ENCODE measurements around the gene PAQR8.

PAQR8 gene

DNA sequence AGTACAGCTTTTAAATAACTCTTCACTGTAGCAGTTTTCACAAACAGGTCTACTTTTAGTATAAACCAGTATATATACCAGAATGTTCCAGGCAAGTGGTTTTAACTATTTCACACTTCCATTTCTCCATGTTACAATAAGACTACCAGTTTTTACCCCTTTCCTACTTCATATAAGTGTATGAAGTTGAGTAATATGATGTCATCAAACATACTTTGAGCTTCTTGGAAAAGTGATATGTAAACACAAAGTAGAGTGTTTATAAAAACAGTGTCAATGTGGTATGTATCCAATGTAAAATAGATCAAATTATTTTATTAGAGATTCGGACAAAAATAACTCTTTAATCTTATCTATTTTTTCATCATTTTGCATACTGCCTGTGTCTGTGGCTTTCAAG is 2.5 kb upstream of the PAQR8 start:
- no peak overlapping the region; the same call in 1 of the 2 replicates for H3K27ac ChIP-seq (ENCODE audit: low read length)
- no peaks in the 10 kb centered on the region; the same call in 1 of the 2 replicates for H3F3A ChIP-seq (ENCODE audit: insufficient read depth, low read length)
- TF ChIP-seq EZH2phosphoT487 (IDR thresholded peaks at IDR 0.05; ENCODE audit: low read length) (no peak), CTCF (IDR thresholded peaks at IDR 0.05; ENCODE audit: low read length) (no peak), EZH2 (optimal IDR thresholded peaks at IDR 0.05; ENCODE audit: low read depth, low read length) (no peak)
- no peak overlapping the region for H3K4me3 ChIP-seq (ENCODE audit: low read length)
- no peaks in the 10 kb centered on the region for H3K36me3 ChIP-seq (replicated peaks; ENCODE audit: insufficient read depth, low read length)
- DNase-seq: no peak
- H3K4me1 ChIP-seq (ENCODE audit: low read length): peaks cover 13% of the 10 kb centered on the region
- H3K9me2 ChIP-seq (replicated peaks; ENCODE audit: insufficient read depth, low read length): no peaks in the 10 kb centered on the region
- no peaks in the 10 kb centered on the region for H3K27me3 ChIP-seq (replicated peaks; ENCODE audit: insufficient read depth, low read length)
- no peak overlapping the region for H2AFZ ChIP-seq (ENCODE audit: low read length)
- H3K9ac ChIP-seq (ENCODE audit: low read length): no peak overlapping the region
- H3K79me2 ChIP-seq (ENCODE audit: low read length): peaks cover 9% of the 10 kb centered on the region
- H3K4me2 ChIP-seq (ENCODE audit: low read depth, low read length): peak overlapping the region; percentile 11; the same call in 1 of the 2 replicates
- no peaks in the 10 kb centered on the region for H3K9me3 ChIP-seq (replicated peaks; ENCODE audit: insufficient read depth, low read length)
- H4K20me1 ChIP-seq (ENCODE audit: insufficient read depth, low read length): no peaks in the 10 kb centered on the region

- no peaks in the 10 kb centered on the region for H3K36me3 ChIP-seq (replicated peaks; ENCODE audit: insufficient read depth, low read length)
- no peaks in the 10 kb centered on the region for H4K20me1 ChIP-seq (ENCODE audit: insufficient read depth, low read length)
- H3K9ac ChIP-seq (ENCODE audit: low read length): no peak overlapping the region
- no peaks in the 10 kb centered on the region for H3K27me3 ChIP-seq (replicated peaks; ENCODE audit: insufficient read depth, low read length)
- no peak overlapping the region for H3K4me3 ChIP-seq (ENCODE audit: low read length)
- no peak for TF ChIP-seq EZH2phosphoT487 (IDR thresholded peaks at IDR 0.05; ENCODE audit: low read length)
- no peak for TF ChIP-seq CTCF (IDR thresholded peaks at IDR 0.05; ENCODE audit: low read length)
- no peak for TF ChIP-seq EZH2 (optimal IDR thresholded peaks at IDR 0.05; ENCODE audit: low read depth, low read length)
- no peak overlapping the region for H3K27ac ChIP-seq (ENCODE audit: low read length)
- H3K79me2 ChIP-seq (ENCODE audit: low read length): peaks cover 9% of the 10 kb centered on the region
- no peaks in the 10 kb centered on the region for H3K9me2 ChIP-seq (replicated peaks; ENCODE audit: insufficient read depth, low read length)
- H3K9me3 ChIP-seq (replicated peaks; ENCODE audit: insufficient read depth, low read length): no peaks in the 10 kb centered on the region
- no peaks in the 10 kb centered on the region; the same call in 1 of the 2 replicates for H3F3A ChIP-seq (ENCODE audit: insufficient read depth, low read length)
- H3K4me1 ChIP-seq (ENCODE audit: low read length): peaks cover 13% of the 10 kb centered on the region
- no peak overlapping the region for H3K4me2 ChIP-seq (ENCODE audit: low read depth, low read length)
- no peak overlapping the region for H2AFZ ChIP-seq (ENCODE audit: low read length)
- no peak for DNase-seq
Observed at GRCh38 chr6:52360028-52360427, 1.9 kb upstream of the PAQR8 start.

GRCh38 chr6:52360601-52361413 is 1.1 kb upstream of the PAQR8 start:
- no peak overlapping the region for H3K4me2 ChIP-seq (ENCODE audit: low read depth, low read length)
- no peaks in the 10 kb centered on the region for H3K27me3 ChIP-seq (replicated peaks; ENCODE audit: insufficient read depth, low read length)
- H3K79me2 ChIP-seq (ENCODE audit: low read length): peaks cover 9% of the 10 kb centered on the region
- DNase-seq: no peak
- H2AFZ ChIP-seq (ENCODE audit: low read length): no peak overlapping the region
- no peaks in the 10 kb centered on the region for H3K9me3 ChIP-seq (replicated peaks; ENCODE audit: insufficient read depth, low read length)
- H3K27ac ChIP-seq (ENCODE audit: low read length): no peak overlapping the region
- TF ChIP-seq EZH2phosphoT487 (IDR thresholded peaks at IDR 0.05; ENCODE audit: low read length): no peak
- no peak for TF ChIP-seq CTCF (IDR thresholded peaks at IDR 0.05; ENCODE audit: low read length)
- TF ChIP-seq EZH2 (optimal IDR thresholded peaks at IDR 0.05; ENCODE audit: low read depth, low read length): no peak
- H3K9ac ChIP-seq (ENCODE audit: low read length): no peak overlapping the region
- no peak overlapping the region for H3K4me3 ChIP-seq (ENCODE audit: low read length)
- peaks cover 13% of the 10 kb centered on the region for H3K4me1 ChIP-seq (ENCODE audit: low read length)
- no peaks in the 10 kb centered on the region for H4K20me1 ChIP-seq (ENCODE audit: insufficient read depth, low read length)
- no peaks in the 10 kb centered on the region for H3K36me3 ChIP-seq (replicated peaks; ENCODE audit: insufficient read depth, low read length)
- H3F3A ChIP-seq (ENCODE audit: insufficient read depth, low read length): no peaks in the 10 kb centered on the region; the same call in 1 of the 2 replicates
- no peaks in the 10 kb centered on the region for H3K9me2 ChIP-seq (replicated peaks; ENCODE audit: insufficient read depth, low read length)
